ENCODE measurements around the gene FZR1. TPM values are rescaled to one million over a fixed set of nuclear protein-coding genes. Genes with fewer than 3 reads are reported as not detected.

FZR1 gene
- 21.5 and 24.4 TPM in 2 replicates for total RNA-seq (2012; rRNA removed)
- 47.8 and 56.3 TPM in 2 replicates for polyA plus RNA-seq (2012; rRNA removed)
- polyA plus RNA-seq (2012; cell fraction: cytosol; rRNA removed), result 34.0 and 49.4 TPM in 2 replicates
- polyA plus RNA-seq (2012; cell fraction: nucleus; rRNA removed; ENCODE audit: low replicate concordance), result 57.9 and 195 TPM in 2 replicates
- percentile 59 among the genes with signal in this experiment for Bru-seq, nascent RNA
- BruChase-seq, experiment 1, labeled RNA remaining after a 6-hour chase, result percentile 71 among the genes with signal in this experiment
- percentile 63 among the genes with signal in this experiment for BruChase-seq, experiment 2, labeled RNA remaining after a 2-hour chase
- long read RNA-seq, full-length matches to known transcripts, result 23 of 44 reads
- long read RNA-seq, partial matches to known transcripts, result 6 of 44 reads
- long read RNA-seq, other reads (novel, unspliced or antisense), result 15 of 44 reads

DNA sequence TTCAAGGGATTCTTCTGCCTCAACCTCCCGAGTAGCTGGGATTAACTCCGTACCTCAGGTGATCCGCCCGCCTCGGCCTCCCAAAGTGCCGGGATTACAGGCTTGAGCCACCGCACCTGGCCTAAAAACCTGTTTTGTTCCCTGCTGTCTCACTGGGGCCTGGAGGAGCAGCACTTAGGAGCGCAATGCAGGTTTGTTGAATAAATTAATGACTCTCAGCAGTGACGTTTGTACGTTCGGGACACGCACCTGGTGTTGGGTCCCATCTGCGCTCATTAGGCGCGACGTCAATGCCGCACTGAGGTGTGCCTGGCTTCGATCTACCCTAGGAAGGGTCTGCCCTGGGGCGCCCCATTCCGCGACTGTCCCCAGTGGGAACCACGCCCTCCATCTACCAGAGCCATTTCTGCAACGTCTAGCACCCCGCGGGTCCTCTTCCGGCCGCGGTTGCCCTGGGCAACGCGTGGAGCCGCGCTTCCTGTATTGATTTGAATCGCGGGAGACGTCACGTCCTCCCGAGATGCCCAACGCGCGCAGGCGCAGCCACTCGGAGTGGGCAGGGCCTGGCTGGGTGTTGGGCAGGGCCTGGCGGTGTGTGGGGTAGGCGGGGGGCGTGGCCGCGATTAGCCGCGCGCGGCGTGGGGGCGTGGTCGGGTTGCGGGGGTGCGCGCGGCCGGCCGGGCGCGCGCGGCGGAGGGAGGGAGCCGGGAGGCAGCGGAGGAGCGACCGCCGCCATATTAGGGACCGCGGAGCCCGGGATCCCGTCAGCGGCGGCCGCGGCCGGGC, at the start of gene FZR1:
FZR1 (plus strand) TSS at position 714 of the 786 bp plus-strand sequence. CDS start 16,679 bp downstream, outside the sequence.
- TF ChIP-seq MAZ (IDR thresholded peaks at IDR 0.05; ENCODE audit: borderline replicate concordance, low read depth, low read length), result peak; percentile 83; the same call in 1 of the 2 replicates
- peak; percentile 19; the same call in 1 of the 2 replicates for TF ChIP-seq POLR2A (IDR thresholded peaks at IDR 0.05; ENCODE audit: low read depth, low read length)
- TF ChIP-seq, protein P1, sequence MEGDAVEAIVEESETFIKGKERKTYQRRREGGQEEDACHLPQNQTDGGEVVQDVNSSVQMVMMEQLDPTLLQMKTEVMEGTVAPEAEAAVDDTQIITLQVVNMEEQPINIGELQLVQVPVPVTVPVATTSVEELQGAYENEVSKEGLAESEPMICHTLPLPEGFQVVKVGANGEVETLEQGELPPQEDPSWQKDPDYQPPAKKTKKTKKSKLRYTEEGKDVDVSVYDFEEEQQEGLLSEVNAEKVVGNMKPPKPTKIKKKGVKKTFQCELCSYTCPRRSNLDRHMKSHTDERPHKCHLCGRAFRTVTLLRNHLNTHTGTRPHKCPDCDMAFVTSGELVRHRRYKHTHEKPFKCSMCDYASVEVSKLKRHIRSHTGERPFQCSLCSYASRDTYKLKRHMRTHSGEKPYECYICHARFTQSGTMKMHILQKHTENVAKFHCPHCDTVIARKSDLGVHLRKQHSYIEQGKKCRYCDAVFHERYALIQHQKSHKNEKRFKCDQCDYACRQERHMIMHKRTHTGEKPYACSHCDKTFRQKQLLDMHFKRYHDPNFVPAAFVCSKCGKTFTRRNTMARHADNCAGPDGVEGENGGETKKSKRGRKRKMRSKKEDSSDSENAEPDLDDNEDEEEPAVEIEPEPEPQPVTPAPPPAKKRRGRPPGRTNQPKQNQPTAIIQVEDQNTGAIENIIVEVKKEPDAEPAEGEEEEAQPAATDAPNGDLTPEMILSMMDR (conservative IDR thresholded peaks at IDR 0.05; ENCODE audit: low read depth, low read length), result no peak
- Histone ChIP-seq H4K8ac (ENCODE audit: low read depth in 2 of 2, low read length in 2 of 2) (peak within 1 kb of the TSS; percentile 90 to 91), H3K79me1 (ENCODE audit: low read depth in 1 of 2, low read length in 2 of 2) (peaks cover 0 to 51% of the 10 kb centered on the region in 2 experiments; a peak in 2 of 4 replicates), H2AFZ (replicated peaks; ENCODE audit: low read length, poor library complexity) (peak within 1 kb of the TSS; percentile 93), H2BK20ac (ENCODE audit: low read depth, low read length) (peak within 1 kb of the TSS; percentile 73; the same call in 1 of the 2 replicates), H4K91ac (ENCODE audit: insufficient read depth, low read depth, low read length) (peak within 1 kb of the TSS; percentile 96), H3K4ac (ENCODE audit: low read depth, low read length) (peak within 1 kb of the TSS; percentile 88), H2BK120ac (ENCODE audit: low read depth, low read length) (peak within 1 kb of the TSS; percentile 50), H3K56ac (ENCODE audit: extremely low read depth, insufficient read depth, low read length) (peak within 1 kb of the TSS; percentile 52), H3K9ac (ENCODE audit: low read depth, low read length) (peak within 1 kb of the TSS; percentile 90), H2AK5ac (ENCODE audit: low read depth, low read length) (peak within 1 kb of the TSS; percentile 89), H3K23ac (ENCODE audit: low read depth, low read length) (peak within 1 kb of the TSS; percentile 85), H3K14ac (replicated peaks; ENCODE audit: low read depth, low read length) (peak within 1 kb of the TSS; percentile 88), H3K9me3 (ENCODE audit: control insufficient read depth, insufficient read depth, low read length) (no peaks in the 10 kb centered on the region), H4K5ac (ENCODE audit: low read depth, low read length) (peak within 1 kb of the TSS; percentile 84), H3K9me1 (ENCODE audit: insufficient read depth, low read length) (peaks cover 18% of the 10 kb centered on the region), H3K18ac (ENCODE audit: low read depth, low read length) (peak within 1 kb of the TSS; percentile 44; the same call in 1 of the 2 replicates), H3K27ac (ENCODE audit: insufficient read depth, low read length) (peak within 1 kb of the TSS; percentile 74), H2BK15ac (ENCODE audit: low read depth, low read length) (peak within 1 kb of the TSS; percentile 65; the same call in 1 of the 3 replicates), H4K20me1 (ENCODE audit: insufficient read depth, low read length) (peaks cover 36% of the 10 kb centered on the region), H3K4me3 (ENCODE audit: insufficient read depth, low read depth, low read length) (peak within 1 kb of the TSS; percentile 68), H3K36me3 (ENCODE audit: control insufficient read depth, insufficient read depth, low read length) (peaks cover 10% of the 10 kb centered on the region), H3K27me3 (ENCODE audit: control insufficient read depth, insufficient read depth, low read length) (no peaks in the 10 kb centered on the region), H3K4me1 (ENCODE audit: control insufficient read depth, insufficient read depth, low read length) (peaks cover 16% of the 10 kb centered on the region), H2BK5ac (ENCODE audit: low read depth, low read length, poor library complexity, severe bottlenecking) (peak within 1 kb of the TSS; percentile 82), H3K4me2 (ENCODE audit: low read depth, low read length) (peak within 1 kb of the TSS; percentile 98), H2AK9ac (replicated peaks; ENCODE audit: low read depth, low read length, poor library complexity) (peak within 1 kb of the TSS; percentile 98)
- intact Hi-C loops (cut with micrococcal nuclease) (loop anchor here (5.0 kb wide), 1 partner anchor 122 kb away; the partner anchor contains the start of gene CACTIN), dilution Hi-C loops (cut with HindIII; ENCODE audit: low sequenced_read_pairs, unreplicated experiment) (no loop called here), in situ Hi-C loops (cut with MboI; ENCODE audit: low sequenced_read_pairs) (no loop called here)
- WGBS, 2 experiments (ENCODE audit: extremely low coverage in 2 of 2, insufficient read length in 1 of 2), result 10% methylated on average over 20 of the region's 79 CpGs; no CpG with 5 or more reads in 1 of the 2 experiments
- POLR2A ChIA-PET (ENCODE audit: unreplicated experiment), result interaction anchor here (0.6 kb wide), 1 partner anchor 137 kb away, joined by 3 read pairs; no protein-coding TSS in a partner anchor
- no TSS peak for BruUV-seq (replicated peaks)
- ATAC-seq (ENCODE audit: low read depth) (peak; percentile 96), DNase-seq (peak; percentile 98)
- CTCF ChIA-PET, result interaction anchor here (0.7 kb wide), 1 partner anchor 77 kb away, joined by 3 read pairs; no protein-coding TSS in a partner anchor

All from IMR-90 (cell line).